ENCODE results near the gene ABHD16B.
A peak's percentile ranks its signal among the peaks of the same experiment; 100 is the strongest.

GRCh38 chr20:63819224-63819921 is 41.9 kb upstream of the ABHD16B start:
- TF ChIP-seq, protein P1, sequence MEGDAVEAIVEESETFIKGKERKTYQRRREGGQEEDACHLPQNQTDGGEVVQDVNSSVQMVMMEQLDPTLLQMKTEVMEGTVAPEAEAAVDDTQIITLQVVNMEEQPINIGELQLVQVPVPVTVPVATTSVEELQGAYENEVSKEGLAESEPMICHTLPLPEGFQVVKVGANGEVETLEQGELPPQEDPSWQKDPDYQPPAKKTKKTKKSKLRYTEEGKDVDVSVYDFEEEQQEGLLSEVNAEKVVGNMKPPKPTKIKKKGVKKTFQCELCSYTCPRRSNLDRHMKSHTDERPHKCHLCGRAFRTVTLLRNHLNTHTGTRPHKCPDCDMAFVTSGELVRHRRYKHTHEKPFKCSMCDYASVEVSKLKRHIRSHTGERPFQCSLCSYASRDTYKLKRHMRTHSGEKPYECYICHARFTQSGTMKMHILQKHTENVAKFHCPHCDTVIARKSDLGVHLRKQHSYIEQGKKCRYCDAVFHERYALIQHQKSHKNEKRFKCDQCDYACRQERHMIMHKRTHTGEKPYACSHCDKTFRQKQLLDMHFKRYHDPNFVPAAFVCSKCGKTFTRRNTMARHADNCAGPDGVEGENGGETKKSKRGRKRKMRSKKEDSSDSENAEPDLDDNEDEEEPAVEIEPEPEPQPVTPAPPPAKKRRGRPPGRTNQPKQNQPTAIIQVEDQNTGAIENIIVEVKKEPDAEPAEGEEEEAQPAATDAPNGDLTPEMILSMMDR (IDR thresholded peaks at IDR 0.05 in 4 of 5, conservative IDR thresholded peaks at IDR 0.05 in 1 of 5): peak in 4 of 5 experiments; percentile 16 to 36 (median 34)
- no peak for TF ChIP-seq POLR2A (IDR thresholded peaks at IDR 0.05)
